Measurements from ENCODE around the gene MRGPRE. TPM values are rescaled to one million over a fixed set of nuclear protein-coding genes. Genes with fewer than 3 reads are reported as not detected.

MRGPRE gene
- total and polyA plus RNA-seq, 10 donors: 0.41 to 1.9 (median 1.2) TPM; not detected in 6

GRCh38 chr11:3206156-3206921 is 25.9 kb downstream of the MRGPRE start:
- Histone ChIP-seq H3K27me3 (replicated peaks in 1 of 7) (peaks cover 0 to 41% (median 22%) of the 10 kb centered on the region in 7 donors), H3K4me1 (peaks cover 0 to 39% (median 17%) of the 10 kb centered on the region in 6 donors), H3K36me3 (no peaks in the 10 kb centered on the region), H3K9me3 (peaks cover 0 to 16% (median 11%) of the 10 kb centered on the region in 8 donors), H3K27ac (no peak overlapping the region), H3K4me3 (no peak overlapping the region)
- no peak for TF ChIP-seq POLR2AphosphoS5 (IDR thresholded peaks at IDR 0.05)
- TF ChIP-seq POLR2A (IDR thresholded peaks at IDR 0.05): no peak
- TF ChIP-seq CTCF (IDR thresholded peaks at IDR 0.05 in 8 of 11, conservative IDR thresholded peaks at IDR 0.05 in 3 of 11): no peak
- DNase-seq: peak; percentile 47
- WGBS, 5 donors: 78 to 87% (median 81%) methylated on average over 8 of the region's 8 CpGs
- intact Hi-C loops (cut with DNase I; ENCODE audit: low total_unique reads): no loop called here

GRCh38 chr11:3205261-3206155 is 26.7 kb downstream of the MRGPRE start:
- TF ChIP-seq POLR2A (IDR thresholded peaks at IDR 0.05): no peak
- no peak for TF ChIP-seq POLR2AphosphoS5 (IDR thresholded peaks at IDR 0.05)
- no peak for TF ChIP-seq CTCF (IDR thresholded peaks at IDR 0.05 in 8 of 11, conservative IDR thresholded peaks at IDR 0.05 in 3 of 11)
- intact Hi-C loops (cut with DNase I; ENCODE audit: low total_unique reads): no loop called here
- WGBS, 5 donors: 48 to 67% (median 56%) methylated on average over 15 to 16 of the region's 16 CpGs
- H3K36me3 ChIP-seq: no peaks in the 10 kb centered on the region
- no peak overlapping the region for H3K27ac ChIP-seq
- H3K4me1 ChIP-seq: peaks cover 0 to 39% (median 17%) of the 10 kb centered on the region in 6 donors
- peaks cover 0 to 49% (median 23%) of the 10 kb centered on the region in 7 donors for H3K27me3 ChIP-seq (replicated peaks in 1 of 7)
- peak; percentile 58 for DNase-seq
- H3K4me3 ChIP-seq: no peak overlapping the region
- peaks cover 0 to 7% (median 3%) of the 10 kb centered on the region in 8 donors for H3K9me3 ChIP-seq

- WGBS, 5 donors: 79 to 91% (median 86%) methylated on average over 19 to 24 of the region's 24 CpGs
- Histone ChIP-seq H3K9me3 (no peaks in the 10 kb centered on the region), H3K27ac (no peak overlapping the region), H3K36me3 (no peaks in the 10 kb centered on the region), H3K27me3 (replicated peaks in 1 of 7) (peaks cover 0 to 60% (median 23%) of the 10 kb centered on the region in 7 donors), H3K4me1 (peaks cover 0 to 39% (median 17%) of the 10 kb centered on the region in 6 donors), H3K4me3 (no peak overlapping the region)
- intact Hi-C loops (cut with DNase I; ENCODE audit: low total_unique reads): no loop called here
- TF ChIP-seq POLR2A (IDR thresholded peaks at IDR 0.05) (no peak), POLR2AphosphoS5 (IDR thresholded peaks at IDR 0.05) (no peak), CTCF (IDR thresholded peaks at IDR 0.05 in 8 of 11, conservative IDR thresholded peaks at IDR 0.05 in 3 of 11) (no peak)
- peak; percentile 71 for DNase-seq
These were observed 27.8 kb downstream of the MRGPRE start for GRCh38 chr11:3204141-3205015.

Measured in spleen (tissue), 11 donors.